HL-60 (cell line): Measurements from ENCODE around the gene FILIP1L.

Experiments
- DNase-seq, 2 experiments: peaks; one replicate each; pipeline ENCODE4 v3.0.0-alpha.2; 2010 to 2020; ENCODE audit warnings: low read depth in 1 of 2, low spot score in 1 of 2
- H3K27ac ChIP-seq: fragments of 250-450 bp; sonication (Bioruptor Pico); replicated peaks from 2 replicates; pipeline ENCODE4 v1.5.1; 2020; ENCODE audit warnings: mild to moderate bottlenecking, moderate library complexity
- H3K27me3 ChIP-seq: fragments of 250-450 bp; sonication (Bioruptor Pico); 2 replicates; pipeline ENCODE4 v1.5.1; 2021; ENCODE audit warnings: mild to moderate bottlenecking, moderate library complexity; ENCODE audit not compliant: insufficient read depth, poor library complexity, severe bottlenecking
- H3K4me3 ChIP-seq: replicated peaks from 2 replicates; pipeline ENCODE4 v1.5.1; 2011; ENCODE audit warnings: mild to moderate bottlenecking, control low read depth, low read length; ENCODE audit not compliant: insufficient read depth
- GABPA ChIP-seq: IDR thresholded peaks from 2 replicates; pipeline ENCODE4 v1.6.1; 2012; ENCODE audit warnings: low read depth
- POLR2AphosphoS5 ChIP-seq: IDR thresholded peaks from 2 replicates; pipeline ENCODE4 v1.6.1; 2012; ENCODE audit warnings: low read depth
- SPI1 ChIP-seq: IDR thresholded peaks from 2 replicates; pipeline ENCODE4 v1.6.1; 2012; ENCODE audit warnings: low read depth, mild to moderate bottlenecking, borderline replicate concordance
- TF ChIP-seq, protein P1 (sequence below): IDR thresholded peaks from one replicate; pipeline ENCODE4 v1.5.1; 2011; ENCODE audit warnings: low read length, control low read depth, inconsistent platforms; ENCODE audit not compliant: insufficient read depth
- TF ChIP-seq, protein P2 (sequence below): IDR thresholded peaks from 2 replicates; pipeline ENCODE4 v1.6.1; 2012; ENCODE audit warnings: low read depth; ENCODE audit not compliant: insufficient replicate concordance

FILIP1L gene

DNA sequence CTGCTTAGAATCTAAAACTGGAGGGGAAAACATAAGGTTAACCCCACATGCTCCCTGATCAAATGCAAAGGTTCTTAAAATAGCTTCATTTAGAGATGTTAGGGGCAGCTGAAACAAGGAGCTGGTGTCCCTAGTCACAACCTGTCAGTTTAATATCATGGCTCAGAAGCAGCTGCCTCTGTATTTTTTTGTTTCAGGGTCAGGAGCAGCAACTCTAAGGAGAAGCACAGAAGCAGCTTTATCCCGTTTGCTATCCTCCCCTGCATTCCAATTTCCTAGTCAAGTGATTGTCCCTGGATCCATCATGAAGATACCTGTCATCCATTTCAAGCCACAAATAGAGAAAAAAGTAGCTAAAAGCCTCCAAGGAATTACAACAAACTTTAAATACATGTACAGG is 4.1 kb downstream of the FILIP1L start:
- no peak for DNase-seq
- TF ChIP-seq GABPA (no peak), POLR2AphosphoS5 (no peak)
- TF ChIP-seq, protein P1, sequence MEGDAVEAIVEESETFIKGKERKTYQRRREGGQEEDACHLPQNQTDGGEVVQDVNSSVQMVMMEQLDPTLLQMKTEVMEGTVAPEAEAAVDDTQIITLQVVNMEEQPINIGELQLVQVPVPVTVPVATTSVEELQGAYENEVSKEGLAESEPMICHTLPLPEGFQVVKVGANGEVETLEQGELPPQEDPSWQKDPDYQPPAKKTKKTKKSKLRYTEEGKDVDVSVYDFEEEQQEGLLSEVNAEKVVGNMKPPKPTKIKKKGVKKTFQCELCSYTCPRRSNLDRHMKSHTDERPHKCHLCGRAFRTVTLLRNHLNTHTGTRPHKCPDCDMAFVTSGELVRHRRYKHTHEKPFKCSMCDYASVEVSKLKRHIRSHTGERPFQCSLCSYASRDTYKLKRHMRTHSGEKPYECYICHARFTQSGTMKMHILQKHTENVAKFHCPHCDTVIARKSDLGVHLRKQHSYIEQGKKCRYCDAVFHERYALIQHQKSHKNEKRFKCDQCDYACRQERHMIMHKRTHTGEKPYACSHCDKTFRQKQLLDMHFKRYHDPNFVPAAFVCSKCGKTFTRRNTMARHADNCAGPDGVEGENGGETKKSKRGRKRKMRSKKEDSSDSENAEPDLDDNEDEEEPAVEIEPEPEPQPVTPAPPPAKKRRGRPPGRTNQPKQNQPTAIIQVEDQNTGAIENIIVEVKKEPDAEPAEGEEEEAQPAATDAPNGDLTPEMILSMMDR, result no peak
- Histone ChIP-seq H3K27ac (no peak overlapping the region), H3K4me3 (no peak overlapping the region), H3K27me3 (no peaks in the 10 kb centered on the region)

DNA sequence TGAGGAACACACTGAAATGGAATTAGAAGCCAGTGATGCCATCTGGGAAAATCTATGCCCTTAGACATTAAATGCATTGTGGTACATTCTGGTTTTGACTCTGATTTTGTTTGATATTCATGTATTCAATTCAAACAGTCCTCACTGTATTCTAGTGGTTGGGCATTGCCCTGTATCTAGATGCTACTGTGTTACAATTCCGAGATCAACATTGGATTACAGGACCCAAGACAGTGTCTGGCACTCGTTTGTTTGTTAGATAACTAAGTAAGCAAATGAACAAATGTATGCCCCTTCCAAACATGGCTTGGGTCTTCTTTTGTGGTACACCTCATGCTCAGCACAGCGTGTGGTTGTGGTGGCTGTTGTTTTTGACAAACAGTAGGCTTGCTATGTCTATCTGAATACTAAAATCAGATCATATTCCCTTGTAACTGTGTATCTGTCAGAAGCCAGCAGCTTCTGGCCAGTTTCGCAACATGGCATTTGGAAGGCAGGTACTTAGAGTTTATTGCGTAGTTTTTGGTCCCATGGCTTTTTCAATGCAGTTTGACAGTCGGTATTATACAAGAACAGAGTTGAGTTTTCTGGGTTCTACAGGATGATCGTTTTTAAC is 5.7 kb downstream of the FILIP1L start:
- TF ChIP-seq SPI1, result no peak
- TF ChIP-seq GABPA, result no peak
- TF ChIP-seq, protein P2, sequence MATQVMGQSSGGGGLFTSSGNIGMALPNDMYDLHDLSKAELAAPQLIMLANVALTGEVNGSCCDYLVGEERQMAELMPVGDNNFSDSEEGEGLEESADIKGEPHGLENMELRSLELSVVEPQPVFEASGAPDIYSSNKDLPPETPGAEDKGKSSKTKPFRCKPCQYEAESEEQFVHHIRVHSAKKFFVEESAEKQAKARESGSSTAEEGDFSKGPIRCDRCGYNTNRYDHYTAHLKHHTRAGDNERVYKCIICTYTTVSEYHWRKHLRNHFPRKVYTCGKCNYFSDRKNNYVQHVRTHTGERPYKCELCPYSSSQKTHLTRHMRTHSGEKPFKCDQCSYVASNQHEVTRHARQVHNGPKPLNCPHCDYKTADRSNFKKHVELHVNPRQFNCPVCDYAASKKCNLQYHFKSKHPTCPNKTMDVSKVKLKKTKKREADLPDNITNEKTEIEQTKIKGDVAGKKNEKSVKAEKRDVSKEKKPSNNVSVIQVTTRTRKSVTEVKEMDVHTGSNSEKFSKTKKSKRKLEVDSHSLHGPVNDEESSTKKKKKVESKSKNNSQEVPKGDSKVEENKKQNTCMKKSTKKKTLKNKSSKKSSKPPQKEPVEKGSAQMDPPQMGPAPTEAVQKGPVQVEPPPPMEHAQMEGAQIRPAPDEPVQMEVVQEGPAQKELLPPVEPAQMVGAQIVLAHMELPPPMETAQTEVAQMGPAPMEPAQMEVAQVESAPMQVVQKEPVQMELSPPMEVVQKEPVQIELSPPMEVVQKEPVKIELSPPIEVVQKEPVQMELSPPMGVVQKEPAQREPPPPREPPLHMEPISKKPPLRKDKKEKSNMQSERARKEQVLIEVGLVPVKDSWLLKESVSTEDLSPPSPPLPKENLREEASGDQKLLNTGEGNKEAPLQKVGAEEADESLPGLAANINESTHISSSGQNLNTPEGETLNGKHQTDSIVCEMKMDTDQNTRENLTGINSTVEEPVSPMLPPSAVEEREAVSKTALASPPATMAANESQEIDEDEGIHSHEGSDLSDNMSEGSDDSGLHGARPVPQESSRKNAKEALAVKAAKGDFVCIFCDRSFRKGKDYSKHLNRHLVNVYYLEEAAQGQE, result no peak
- TF ChIP-seq POLR2AphosphoS5, result no peak
- TF ChIP-seq, protein P1, result no peak
- DNase-seq, result no peak
- no peak overlapping the region for H3K27ac ChIP-seq
- no peak overlapping the region for H3K4me3 ChIP-seq
- no peaks in the 10 kb centered on the region for H3K27me3 ChIP-seq

DNA sequence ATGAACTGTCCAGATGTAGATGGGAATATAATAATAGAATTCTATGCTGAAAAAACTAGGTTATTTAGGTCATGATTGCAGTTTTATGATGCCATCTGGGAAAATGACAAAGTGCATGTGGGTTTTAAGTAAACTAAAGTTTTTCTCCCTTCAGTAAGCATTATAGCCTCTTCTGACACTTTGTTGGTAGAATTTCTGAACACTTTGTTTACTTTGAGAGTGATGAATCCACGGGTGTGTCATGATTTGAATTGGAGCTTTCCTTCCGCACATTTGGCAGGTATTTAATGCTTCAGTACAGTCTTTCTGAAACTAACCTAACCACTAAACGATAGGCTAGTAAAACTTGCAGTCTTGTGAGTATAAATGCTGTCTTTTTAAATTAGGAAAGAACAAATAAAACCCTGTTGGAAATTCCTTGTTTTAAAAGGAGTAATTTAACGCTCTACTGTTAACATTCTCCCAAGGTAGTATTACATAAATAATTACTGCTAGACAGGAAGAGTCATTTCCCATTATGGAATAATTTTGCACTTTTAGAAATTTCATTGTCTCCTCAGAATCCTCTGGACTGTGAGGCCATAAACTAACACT is 7.0 kb downstream of the FILIP1L start:
- H3K27ac ChIP-seq, result no peak overlapping the region
- DNase-seq, result no peak

More for the DNA sequence above, 7.0 kb downstream of the FILIP1L start:
- no peak overlapping the region for H3K4me3 ChIP-seq
- H3K27me3 ChIP-seq, result no peaks in the 10 kb centered on the region
- no peak for TF ChIP-seq SPI1
- no peak for TF ChIP-seq POLR2AphosphoS5
- TF ChIP-seq, protein P1, result no peak
- TF ChIP-seq, protein P2, result no peak
- no peak for TF ChIP-seq GABPA
